GM19324 (cell line): Measurements from ENCODE around the gene ASXL1.

Experiments
- ATAC-seq: cut with Tn5 transposase; IDR thresholded peaks from one replicate; pipeline ENCODE4 v1.9.1; 2021; ENCODE audit warnings: mild to moderate bottlenecking, moderate library complexity; ENCODE audit not compliant: unreplicated experiment, low FRiP score

ASXL1 gene

GRCh38 chr20:32450484-32451061 is 92.4 kb downstream of the ASXL1 start:
- no peak for ATAC-seq

- ATAC-seq = no peak
Observed at GRCh38 chr20:32451340-32451681, 93.2 kb downstream of the ASXL1 start.

- no peak for ATAC-seq
Observed at GRCh38 chr20:32451682-32452461, 93.7 kb downstream of the ASXL1 start.

GRCh38 chr20:32452776-32453466 is 94.8 kb downstream of the ASXL1 start:
- no peak for ATAC-seq

GRCh38 chr20:32453467-32454163 is 95.5 kb downstream of the ASXL1 start:
- no peak for ATAC-seq

GRCh38 chr20:32454164-32455145 is 96.3 kb downstream of the ASXL1 start:
- no peak for ATAC-seq

GRCh38 chr20:32455171-32455900 is 97.2 kb downstream of the ASXL1 start:
- no peak for ATAC-seq

GRCh38 chr20:32455901-32456701 is 98.0 kb downstream of the ASXL1 start:
- no peak for ATAC-seq

- ATAC-seq = no peak
Observed at GRCh38 chr20:32456869-32457478, 98.8 kb downstream of the ASXL1 start.

GRCh38 chr20:32457479-32457986 is 99.4 kb downstream of the ASXL1 start:
- no peak for ATAC-seq

- ATAC-seq = no peak
Observed at GRCh38 chr20:32458061-32458836, 100.1 kb downstream of the ASXL1 start.

- ATAC-seq = no peak
Observed at GRCh38 chr20:32458837-32459220, 100.7 kb downstream of the ASXL1 start.

- ATAC-seq = no peak
Observed at GRCh38 chr20:32460231-32460630, 102.1 kb downstream of the ASXL1 start.

GRCh38 chr20:32460683-32461320 is 102.7 kb downstream of the ASXL1 start:
- no peak for ATAC-seq

- no peak for ATAC-seq
Observed at GRCh38 chr20:32461836-32462600, 103.9 kb downstream of the ASXL1 start.
